GM18907 (cell line): ENCODE measurements around the gene GPR135.

Source experiments
- ATAC-seq: cut with Tn5 transposase; IDR thresholded peaks from one replicate; pipeline ENCODE4 v1.9.1; 2021; ENCODE audit warnings: mild to moderate bottlenecking, moderate library complexity; ENCODE audit not compliant: unreplicated experiment

GPR135 gene, protein sequence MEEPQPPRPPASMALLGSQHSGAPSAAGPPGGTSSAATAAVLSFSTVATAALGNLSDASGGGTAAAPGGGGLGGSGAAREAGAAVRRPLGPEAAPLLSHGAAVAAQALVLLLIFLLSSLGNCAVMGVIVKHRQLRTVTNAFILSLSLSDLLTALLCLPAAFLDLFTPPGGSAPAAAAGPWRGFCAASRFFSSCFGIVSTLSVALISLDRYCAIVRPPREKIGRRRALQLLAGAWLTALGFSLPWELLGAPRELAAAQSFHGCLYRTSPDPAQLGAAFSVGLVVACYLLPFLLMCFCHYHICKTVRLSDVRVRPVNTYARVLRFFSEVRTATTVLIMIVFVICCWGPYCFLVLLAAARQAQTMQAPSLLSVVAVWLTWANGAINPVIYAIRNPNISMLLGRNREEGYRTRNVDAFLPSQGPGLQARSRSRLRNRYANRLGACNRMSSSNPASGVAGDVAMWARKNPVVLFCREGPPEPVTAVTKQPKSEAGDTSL

GRCh38 chr14:59465316-59466135 is at the start of gene GPR135:
Gene GPR135, minus strand, starts transcription at chr14:59465380. Its CDS starts 154 bp downstream, at chr14:59465226.
- ATAC-seq, result peak; percentile 39

GRCh38 chr14:59511916-59512575 is 46.9 kb upstream of the GPR135 start:
- no peak for ATAC-seq

- no peak for ATAC-seq
Observed at GRCh38 chr14:59510966-59511365, 45.8 kb upstream of the GPR135 start.

- ATAC-seq, result no peak
Observed at GRCh38 chr14:59510001-59510400, 44.8 kb upstream of the GPR135 start.

- no peak for ATAC-seq
Observed at GRCh38 chr14:59509101-59509500, 43.9 kb upstream of the GPR135 start.

GRCh38 chr14:59507752-59508103 is 42.5 kb upstream of the GPR135 start:
- ATAC-seq, result no peak

- ATAC-seq, result peak; percentile 91
Observed at GRCh38 chr14:59507063-59507751, 42.0 kb upstream of the GPR135 start.

DNA sequence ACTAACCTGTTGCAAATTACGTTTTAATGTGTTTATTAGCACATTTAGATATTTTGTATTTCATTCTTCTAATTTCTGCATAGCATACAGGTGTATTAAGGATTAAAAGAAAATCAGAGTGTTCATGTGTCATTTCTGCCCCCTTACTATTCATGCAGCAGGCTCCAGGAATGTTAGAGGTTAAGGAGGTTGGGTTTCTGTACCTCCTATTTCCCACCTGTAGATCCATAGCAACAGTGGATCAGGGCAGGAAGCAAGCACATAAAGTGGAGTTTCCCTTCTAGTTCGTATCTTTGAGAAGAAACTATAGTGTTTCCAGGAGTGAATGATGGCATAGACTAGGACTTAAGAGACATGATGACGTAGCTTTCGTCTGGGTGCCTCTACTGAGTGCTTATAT is 38.1 kb upstream of the GPR135 start:
- no peak for ATAC-seq

DNA sequence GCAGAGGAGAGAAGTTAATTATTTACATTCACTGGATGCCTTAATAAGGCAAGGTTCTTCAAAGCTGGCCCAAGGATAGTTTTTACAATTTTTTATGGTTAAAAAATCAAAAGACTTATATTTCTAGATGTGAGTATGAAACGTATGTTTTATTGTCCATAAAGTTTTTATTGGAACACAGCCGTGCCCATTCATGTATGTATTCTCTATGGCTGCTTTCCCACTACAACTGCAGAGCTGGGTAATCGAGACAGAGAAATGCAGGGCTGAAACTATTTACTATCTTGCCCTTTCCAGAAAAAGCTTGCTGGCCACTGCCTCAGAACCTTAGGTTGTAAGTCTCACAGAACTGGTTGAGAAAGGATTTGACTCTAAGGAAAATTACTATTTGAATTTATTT is 35.6 kb upstream of the GPR135 start:
- no peak for ATAC-seq

DNA sequence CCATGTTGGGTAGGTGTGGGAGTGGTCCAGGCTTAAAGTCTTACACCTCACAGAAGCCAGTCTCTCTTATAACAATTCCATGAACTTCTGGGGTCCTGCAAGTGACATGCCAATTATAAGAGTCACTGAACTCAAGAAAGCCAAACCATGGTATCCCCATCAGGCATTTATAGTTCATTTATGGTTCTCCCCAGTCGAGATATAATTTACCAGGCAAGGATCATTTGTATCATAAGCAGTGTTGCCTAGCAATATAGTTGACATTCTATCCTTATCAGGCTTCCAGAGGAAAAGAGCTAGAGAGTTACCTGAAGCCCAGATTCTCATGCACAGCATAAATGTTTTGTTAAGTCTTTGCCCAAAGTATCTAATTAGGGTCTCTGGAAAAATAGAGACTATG is 27.2 kb upstream of the GPR135 start:
- no peak for ATAC-seq

DNA sequence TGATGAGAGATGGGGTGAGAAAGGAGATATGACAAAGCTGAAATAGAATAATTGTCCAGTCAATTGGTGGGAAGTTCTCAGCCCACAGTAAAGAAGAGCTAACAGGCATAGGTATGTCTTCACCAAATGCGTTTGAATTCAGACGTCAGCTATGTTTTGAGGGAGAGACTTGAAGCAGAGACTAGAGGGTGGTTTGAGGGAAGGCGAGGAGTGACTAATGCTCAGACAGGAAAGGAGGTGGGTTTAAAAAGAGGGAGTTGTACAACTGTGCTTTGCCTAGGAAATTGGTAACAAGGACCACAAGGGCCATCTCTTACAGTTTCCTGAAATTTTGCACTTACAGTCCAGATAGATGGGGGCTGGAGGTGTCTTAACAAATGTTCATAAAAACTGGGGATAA is 25.6 kb upstream of the GPR135 start:
- no peak for ATAC-seq

GRCh38 chr14:59484639-59485175 is 19.5 kb upstream of the GPR135 start:
- peak; percentile 54 for ATAC-seq

DNA sequence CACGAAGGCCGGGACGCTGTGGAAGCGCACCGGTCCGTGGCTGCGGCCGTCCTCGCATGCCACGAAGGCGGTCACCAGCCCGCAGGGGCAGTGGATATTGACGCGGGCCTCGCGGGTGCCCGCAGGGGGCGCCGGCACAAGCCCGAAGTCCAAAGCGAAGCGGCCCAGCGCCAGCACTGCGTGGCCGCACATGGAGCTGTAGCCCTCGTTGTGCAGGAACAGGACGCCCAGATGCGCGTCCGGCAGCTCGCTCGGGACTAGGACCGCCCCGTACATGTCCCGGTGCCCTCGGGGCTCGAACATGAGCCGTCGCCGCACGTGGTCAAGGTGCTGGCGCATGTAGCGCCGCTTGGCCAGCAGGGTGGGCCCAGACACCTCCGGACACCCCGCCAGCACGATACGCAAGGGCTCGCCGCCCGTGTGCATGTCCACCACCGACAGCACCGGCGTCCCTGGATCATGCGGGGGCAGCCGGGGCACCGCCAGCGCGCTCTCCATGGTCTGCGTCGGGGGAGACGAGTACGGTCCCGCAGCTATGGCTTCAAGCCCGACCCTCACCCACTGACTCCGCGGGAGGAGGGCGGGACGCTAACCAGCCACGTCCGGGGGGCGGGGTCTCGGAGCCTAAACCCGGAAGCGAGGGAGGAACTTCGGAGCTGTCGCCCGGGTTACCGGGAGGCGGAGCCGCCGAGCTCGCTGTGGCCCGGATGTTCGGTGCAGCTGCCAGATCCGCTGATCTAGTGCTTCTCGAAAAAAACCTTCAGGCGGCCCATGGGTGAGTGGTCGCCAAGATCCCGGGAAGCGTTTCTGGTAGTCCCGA is 18.8 kb upstream of the GPR135 start, which contains the start of the genes JKAMP and L3HYPDH:
TSS of gene JKAMP (plus strand) at position 699 of the 820 bp plus-strand sequence. CDS start at position 772, 73 bp downstream.
TSS of gene L3HYPDH (minus strand) at position 590 of the 820 bp plus-strand sequence. CDS start at position 498, 92 bp downstream.
- peak; percentile 91 for ATAC-seq

DNA sequence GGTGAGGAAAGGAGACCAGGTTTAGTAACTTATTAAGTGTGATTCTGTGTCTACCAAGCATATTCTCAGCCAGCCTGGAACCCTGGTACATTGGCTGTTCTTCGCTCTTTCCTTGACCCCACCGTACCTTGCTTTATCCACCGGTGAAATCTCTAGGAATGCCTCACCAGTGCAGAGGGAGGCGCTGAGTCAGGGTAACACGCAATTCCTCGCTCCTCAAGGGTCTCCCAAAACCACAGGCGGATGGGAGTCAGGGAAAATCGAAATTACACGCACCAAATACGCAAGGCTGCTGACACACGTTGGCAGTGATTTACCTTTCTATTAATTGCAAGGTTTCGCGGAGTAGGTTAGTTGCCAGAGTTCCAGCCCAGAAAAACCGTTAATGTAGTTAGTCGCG is 18.2 kb upstream of the GPR135 start:
- ATAC-seq, result no peak

- no peak for ATAC-seq
Observed at GRCh38 chr14:59482541-59483331, 17.6 kb upstream of the GPR135 start.

GRCh38 chr14:59481871-59482540 is 16.8 kb upstream of the GPR135 start:
- no peak for ATAC-seq

GRCh38 chr14:59481407-59481806 is 16.2 kb upstream of the GPR135 start:
- no peak for ATAC-seq

- no peak for ATAC-seq
Observed at GRCh38 chr14:59480166-59480565, 15.0 kb upstream of the GPR135 start.
